CD14-positive monocyte (primary cell): Measurements from ENCODE around the gene BIRC3. TPM values are rescaled to one million over a fixed set of nuclear protein-coding genes. Genes with fewer than 3 reads are reported as not detected.
"Not testable (repeated sequence)": the region's sequence is repeated elsewhere in the genome, so short reads cannot be mapped to it uniquely, and the experiment has no call there.

Experiments
- DNase-seq, 3 donors: peaks; one replicate each; pipeline ENCODE4 v3.0.0-alpha.2; 2011 to 2022
- H2AFZ ChIP-seq: 2 replicates; pipeline ENCODE4 v1.6.0; 2012; ENCODE audit warnings: mild to moderate bottlenecking, low read depth, low read length, inconsistent platforms; ENCODE audit not compliant: insufficient read depth, poor library complexity, severe bottlenecking
- H3K27ac ChIP-seq, 2 donors: 1 replicate in 1 of 2; 2 replicates in 1 of 2; pipeline ENCODE4 v1.5.1; 2012 to 2013; ENCODE audit warnings: low read length in 2 of 2, control low read depth in 1 of 2, inconsistent platforms in 1 of 2, low read depth in 1 of 2, mild to moderate bottlenecking in 1 of 2
- H3K27me3 ChIP-seq, 2 donors: one replicate each; pipeline versions ENCODE4 v1.6.0 to v1.6.1; 2011 to 2013; ENCODE audit warnings: low read length in 2 of 2; ENCODE audit not compliant: control insufficient read depth in 2 of 2, insufficient read depth in 2 of 2
- H3K36me3 ChIP-seq, 2 donors: replicated peaks in 1 of 2; 1 replicate in 1 of 2; 2 replicates in 1 of 2; pipeline versions ENCODE4 v1.5.1 to v1.6.1; 2012 to 2013; ENCODE audit warnings: low read length in 2 of 2, control low read depth in 1 of 2, inconsistent platforms in 1 of 2, mild to moderate bottlenecking in 1 of 2; ENCODE audit not compliant: insufficient read depth in 2 of 2, control insufficient read depth in 1 of 2
- H3K4me1 ChIP-seq, 2 donors: 1 replicate in 1 of 2; 2 replicates in 1 of 2; pipeline versions ENCODE4 v1.5.1 to v1.6.1; 2012 to 2013; ENCODE audit warnings: low read length in 2 of 2, control low read depth in 1 of 2, inconsistent platforms in 1 of 2, mild to moderate bottlenecking in 1 of 2, moderate library complexity in 1 of 2; ENCODE audit not compliant: insufficient read depth in 2 of 2, control insufficient read depth in 1 of 2
- H3K4me2 ChIP-seq: replicated peaks from 2 replicates; pipeline ENCODE3; 2012; ENCODE audit warnings: low read length, moderate library complexity, mild to moderate bottlenecking; ENCODE audit not compliant: poor library complexity, severe bottlenecking; ENCODE audit errors: extremely low read depth
- H3K4me3 ChIP-seq, 3 experiments: fragments of 200-600 bp in 1 of 3; sonication (generic) in 1 of 3; replicated peaks in 1 of 3; 1 replicate in 2 of 3; 2 replicates in 1 of 3; pipeline ENCODE4 v1.5.1; 2011 to 2013; ENCODE audit warnings: low read length in 3 of 3, mild to moderate bottlenecking in 3 of 3, control low read depth in 2 of 3, low read depth in 2 of 3, inconsistent platforms in 1 of 3, moderate library complexity in 1 of 3
- H3K79me2 ChIP-seq: 2 replicates; pipeline ENCODE4 v1.6.0; 2012; ENCODE audit warnings: mild to moderate bottlenecking, control low read depth, inconsistent platforms, low read length, moderate library complexity; ENCODE audit not compliant: insufficient read depth
- H3K9ac ChIP-seq: 2 replicates; pipeline ENCODE4 v1.6.0; 2017; ENCODE audit warnings: low read length, mild to moderate bottlenecking; ENCODE audit not compliant: insufficient read depth, poor library complexity, severe bottlenecking
- H3K9me3 ChIP-seq, 2 donors: replicated peaks in 1 of 2; 1 replicate in 1 of 2; 2 replicates in 1 of 2; pipeline versions ENCODE4 v1.5.1 to v1.6.1; 2012 to 2013; ENCODE audit warnings: low read length in 2 of 2, control low read depth in 1 of 2; ENCODE audit not compliant: control insufficient read depth in 1 of 2, insufficient read depth in 1 of 2
- H4K20me1 ChIP-seq: 2 replicates; pipeline ENCODE4 v1.6.0; 2012; ENCODE audit warnings: mild to moderate bottlenecking, low read length, control low read depth, moderate library complexity; ENCODE audit not compliant: insufficient read depth
- H3K27ac Mint-ChIP-seq, 7 donors: one replicate each; pipeline ENCODE4 v1.8.0; 2020; ENCODE audit warnings: mild to moderate bottlenecking in 7 of 7, mixed read lengths in 7 of 7, moderate library complexity in 6 of 7, inconsistent platforms in 2 of 7
- H3K27me3 Mint-ChIP-seq, 3 donors: one replicate each; pipeline ENCODE4 v1.8.0; 2021 to 2022; ENCODE audit warnings: low read depth in 3 of 3, mild to moderate bottlenecking in 3 of 3, mixed read lengths in 3 of 3, moderate library complexity in 3 of 3, inconsistent platforms in 1 of 3
- H3K36me3 Mint-ChIP-seq, 2 donors: one replicate each; pipeline ENCODE4 v1.8.0; 2020; ENCODE audit warnings: mixed read lengths in 2 of 2, inconsistent platforms in 1 of 2, mild to moderate bottlenecking in 1 of 2
- H3K4me1 Mint-ChIP-seq: one replicate; pipeline ENCODE4 v1.8.0; 2020; ENCODE audit warnings: mild to moderate bottlenecking, mixed read lengths
- H3K4me3 Mint-ChIP-seq, 2 donors: one replicate each; pipeline ENCODE4 v1.8.0; 2020; ENCODE audit warnings: mild to moderate bottlenecking in 2 of 2, mixed read lengths in 2 of 2, moderate library complexity in 1 of 2
- H3K9me3 Mint-ChIP-seq, 7 donors: one replicate each; pipeline ENCODE4 v1.8.0; 2020 to 2022; ENCODE audit warnings: mixed read lengths in 7 of 7, mild to moderate bottlenecking in 6 of 7, moderate library complexity in 6 of 7, inconsistent platforms in 2 of 7
- WGBS: methylation state at CpG from one replicate; pipeline ENCODE4 v1.1.5; 2013; ENCODE audit warnings: missing lambda C conversion rate; ENCODE audit not compliant: insufficient coverage; 5-methylcytosine and 5-hydroxymethylcytosine counted together
- intact Hi-C, 2 donors: fragments of 100-400 bp; cut with micrococcal nuclease; formaldehyde crosslinking; loops; one replicate each; pipeline versions ENCODE4 v1.15.0 to v1.15.1; 2023
- polyA plus RNA-seq, 3 donors: library from polyadenylated mRNA; depleted of rRNA in 1 of 3; unstranded in 2 of 3; stranded (reverse) in 1 of 3; fragments of 300-500 nt in 2 of 3; fragments of >200 nt in 1 of 3; fragmentation: Illumina TruSeq in 2 of 3; gene quantifications; 1 replicate in 2 of 3; 2 replicates in 1 of 3; pipeline ENCODE4 v1.2.3, GENCODE V29; 2012 to 2021
- TF ChIP-seq, protein P1 (sequence below): fragments of 200-600 bp; IDR thresholded peaks from one replicate; pipeline ENCODE4 v1.8.0; 2022; ENCODE audit warnings: antibody characterized with exemption, mild to moderate bottlenecking

BIRC3 gene
- polyA plus RNA-seq, 3 donors, result 3.0 to 9.8 (median 9.5) TPM

DNA sequence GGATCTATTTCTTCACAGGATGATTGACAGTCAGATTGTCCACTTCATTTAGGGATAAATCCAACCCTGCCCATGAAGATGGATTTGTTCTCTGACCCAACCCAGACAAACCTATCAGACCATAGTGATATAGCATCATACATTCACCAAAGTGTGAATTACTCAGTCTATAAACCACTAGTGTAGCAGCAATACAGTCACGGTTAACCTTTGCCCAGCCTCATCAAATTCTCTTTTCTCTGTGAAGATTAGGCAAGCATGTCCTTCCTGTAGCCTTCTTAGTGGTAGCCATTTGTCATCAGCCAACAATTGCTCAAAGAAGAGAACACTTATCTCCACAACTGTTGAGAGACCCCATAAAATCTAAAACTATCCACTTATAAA lies 15.3 kb downstream of the BIRC3 start:
- H3K79me2 ChIP-seq, result no peaks in the 10 kb centered on the region
- Mint-ChIP-seq H3K9me3 (no peaks in the 10 kb centered on the region), H3K4me1 (no peaks in the 10 kb centered on the region), H3K4me3 (no peak overlapping the region), H3K36me3 (peaks cover 52 to 54% of the 10 kb centered on the region in 2 donors), H3K27ac (no peak overlapping the region), H3K27me3 (peaks cover 0 to 2% (median 0%) of the 10 kb centered on the region in 3 donors)
- peaks cover 4% of the 10 kb centered on the region for H4K20me1 ChIP-seq
- no peaks in the 10 kb centered on the region for H3K9me3 ChIP-seq
- H3K9ac ChIP-seq, result no peak overlapping the region
- H3K4me2 ChIP-seq, result no peak overlapping the region
- DNase-seq, result no peak
- H3K36me3 ChIP-seq, result peaks cover 41 to 72% of the 10 kb centered on the region in 2 donors
- intact Hi-C loops, result no loop called here
- 86% methylated on average over 1 of the region's 1 CpG for WGBS
- no peaks in the 10 kb centered on the region for H3K4me1 ChIP-seq
- TF ChIP-seq, protein P1, sequence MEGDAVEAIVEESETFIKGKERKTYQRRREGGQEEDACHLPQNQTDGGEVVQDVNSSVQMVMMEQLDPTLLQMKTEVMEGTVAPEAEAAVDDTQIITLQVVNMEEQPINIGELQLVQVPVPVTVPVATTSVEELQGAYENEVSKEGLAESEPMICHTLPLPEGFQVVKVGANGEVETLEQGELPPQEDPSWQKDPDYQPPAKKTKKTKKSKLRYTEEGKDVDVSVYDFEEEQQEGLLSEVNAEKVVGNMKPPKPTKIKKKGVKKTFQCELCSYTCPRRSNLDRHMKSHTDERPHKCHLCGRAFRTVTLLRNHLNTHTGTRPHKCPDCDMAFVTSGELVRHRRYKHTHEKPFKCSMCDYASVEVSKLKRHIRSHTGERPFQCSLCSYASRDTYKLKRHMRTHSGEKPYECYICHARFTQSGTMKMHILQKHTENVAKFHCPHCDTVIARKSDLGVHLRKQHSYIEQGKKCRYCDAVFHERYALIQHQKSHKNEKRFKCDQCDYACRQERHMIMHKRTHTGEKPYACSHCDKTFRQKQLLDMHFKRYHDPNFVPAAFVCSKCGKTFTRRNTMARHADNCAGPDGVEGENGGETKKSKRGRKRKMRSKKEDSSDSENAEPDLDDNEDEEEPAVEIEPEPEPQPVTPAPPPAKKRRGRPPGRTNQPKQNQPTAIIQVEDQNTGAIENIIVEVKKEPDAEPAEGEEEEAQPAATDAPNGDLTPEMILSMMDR, result no peak
- H3K4me3 ChIP-seq, result no peak overlapping the region
- no peak overlapping the region for H2AFZ ChIP-seq
- H3K27me3 ChIP-seq, result no peaks in the 10 kb centered on the region
- H3K27ac ChIP-seq, result no peak overlapping the region

DNA sequence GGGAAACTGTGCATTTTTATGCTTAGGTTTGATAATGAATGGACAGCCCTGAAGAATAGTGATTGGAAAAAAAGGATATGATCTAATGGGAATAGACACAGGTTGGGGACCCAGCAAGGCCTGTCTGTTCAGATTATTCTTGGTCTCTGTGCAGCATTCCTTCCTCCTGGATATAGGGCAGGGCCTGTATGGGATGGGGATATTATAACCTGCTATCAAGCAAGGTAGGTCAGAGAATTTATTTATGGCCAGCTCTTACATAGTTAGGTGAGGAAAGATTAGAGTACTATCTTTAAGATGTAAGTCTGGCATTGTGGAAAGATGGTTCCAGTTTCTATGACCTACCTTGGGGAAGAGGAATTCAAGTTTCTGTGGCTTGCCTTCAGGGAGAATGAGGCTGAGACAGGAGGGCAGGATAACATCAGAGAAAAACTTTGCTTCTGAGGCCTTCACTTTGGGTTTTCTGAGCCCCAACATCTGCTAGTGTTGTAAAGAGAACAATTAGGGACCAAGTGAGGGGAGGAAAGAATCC lies 21.3 kb downstream of the BIRC3 start:
- TF ChIP-seq, protein P1, result no peak
- H4K20me1 ChIP-seq, result no peaks in the 10 kb centered on the region
- no peak overlapping the region for H3K4me3 Mint-ChIP-seq
- H3K9me3 Mint-ChIP-seq, result no peaks in the 10 kb centered on the region
- no peak overlapping the region for H3K27ac ChIP-seq
- no peak for DNase-seq
- peaks cover 0 to 2% (median 0%) of the 10 kb centered on the region in 3 donors for H3K27me3 Mint-ChIP-seq
- peaks cover 2% of the 10 kb centered on the region for H3K4me1 Mint-ChIP-seq
- H3K4me2 ChIP-seq, result no peak overlapping the region
- H2AFZ ChIP-seq, result no peak overlapping the region
- no peak overlapping the region for H3K9ac ChIP-seq
- no peaks in the 10 kb centered on the region for H3K9me3 ChIP-seq
- H3K4me1 ChIP-seq, result no peaks in the 10 kb centered on the region
- H3K27me3 ChIP-seq, result no peaks in the 10 kb centered on the region
- H3K4me3 ChIP-seq, result no peak overlapping the region
- H3K27ac Mint-ChIP-seq, result no peak overlapping the region
- peaks cover 14 to 22% of the 10 kb centered on the region in 2 donors for H3K36me3 Mint-ChIP-seq
- H3K36me3 ChIP-seq, result peaks cover 12 to 28% of the 10 kb centered on the region in 2 donors
- no peaks in the 10 kb centered on the region for H3K79me2 ChIP-seq
- intact Hi-C loops, result no loop called here

DNA sequence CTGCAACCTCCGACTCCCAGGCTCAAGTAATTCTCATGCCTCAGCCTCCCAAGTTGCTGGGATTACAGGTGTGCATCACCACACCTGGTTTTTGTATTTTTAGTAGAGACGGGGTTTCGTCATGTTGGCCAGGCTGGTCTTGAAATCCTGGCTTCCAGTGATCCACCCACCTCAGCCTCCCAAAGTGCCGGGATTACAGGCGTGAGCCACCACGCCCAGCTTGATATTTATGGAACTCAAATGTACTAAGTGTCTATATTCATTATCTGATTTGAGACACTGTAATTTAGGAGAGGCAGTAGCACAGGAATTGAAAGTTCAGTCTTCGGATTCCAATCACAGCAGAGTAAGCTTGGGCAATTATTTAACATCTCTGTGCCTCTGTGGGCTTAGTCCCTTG lies 24.0 kb downstream of the BIRC3 start:
- not testable (repeated sequence) for H3K4me1 ChIP-seq, H3K4me3 ChIP-seq, H3K4me2 ChIP-seq, H3K79me2 ChIP-seq, H3K9me3 Mint-ChIP-seq, H3K9me3 ChIP-seq, H3K27me3 Mint-ChIP-seq, DNase-seq, H2AFZ ChIP-seq, H3K4me1 Mint-ChIP-seq, H4K20me1 ChIP-seq, H3K27me3 ChIP-seq, H3K4me3 Mint-ChIP-seq, H3K9ac ChIP-seq, H3K27ac ChIP-seq, H3K27ac Mint-ChIP-seq
- H3K36me3 ChIP-seq, result peaks cover 12 to 23% of the 10 kb centered on the region in 2 donors
- peaks cover 4 to 14% of the 10 kb centered on the region in 2 donors for H3K36me3 Mint-ChIP-seq
- intact Hi-C loops, result loop anchor here (2.0 to 5.0 kb wide), 3 partner anchors 23 to 156 kb away; no protein-coding TSS in a partner anchor
- WGBS, result 60% methylated on average over 1 of the region's 7 CpGs
